Activated CD8-positive, alpha-beta T cell treated with anti-CD3 and anti-CD28 coated beads for 36 hours (primary cell): ENCODE results near the gene CHRM5. TPM values are rescaled to one million over a fixed set of nuclear protein-coding genes. Genes with fewer than 3 reads are reported as not detected.

Experiments used
- ATAC-seq: fragments of 200-7000 bp; cut with Tn5 transposase; one replicate; pipeline ENCODE4 v1.10.0; 2021; ENCODE audit warnings: mild to moderate bottlenecking, moderate library complexity
- CTCF ChIA-PET: fragments of 350-600 bp; sonication (Branson Sonifier 250); formaldehyde crosslinking; loops from one replicate; lab custom pipeline; 2021; ENCODE audit warnings: antibody characterized with exemption; lab: Charles Lee
- POLR2A ChIA-PET: fragments of 350-600 bp; sonication (Branson Sonifier 250); formaldehyde crosslinking; loops from one replicate; lab custom pipeline; 2021; ENCODE audit warnings: antibody characterized with exemption; lab: Charles Lee
- DNase-seq: peaks from one replicate; pipeline ENCODE4 v3.0.0-alpha.2; 2020
- H3K27ac Mint-ChIP-seq: one replicate; pipeline ENCODE4 v1.8.0; 2021; ENCODE audit warnings: mild to moderate bottlenecking, mixed read lengths
- H3K27me3 Mint-ChIP-seq: one replicate; pipeline ENCODE4 v1.8.0; 2021; ENCODE audit warnings: mixed read lengths
- H3K36me3 Mint-ChIP-seq: one replicate; pipeline ENCODE4 v1.8.0; 2021; ENCODE audit warnings: low read depth, mixed read lengths
- H3K4me1 Mint-ChIP-seq: one replicate; pipeline ENCODE4 v1.8.0; 2021; ENCODE audit warnings: low read depth, mixed read lengths
- H3K4me3 Mint-ChIP-seq: one replicate; pipeline ENCODE4 v1.8.0; 2021; ENCODE audit warnings: mild to moderate bottlenecking, moderate library complexity, mixed read lengths
- H3K9me3 Mint-ChIP-seq: one replicate; pipeline ENCODE4 v1.8.0; 2021; ENCODE audit warnings: mixed read lengths
- CTCF ChIP-seq: fragments of 200-600 bp; IDR thresholded peaks from one replicate; pipeline ENCODE4 v1.8.0; 2022; ENCODE audit warnings: antibody characterized with exemption, mild to moderate bottlenecking
- intact Hi-C: fragments of 100-400 bp; cut with micrococcal nuclease; formaldehyde crosslinking; loops from one replicate; pipeline ENCODE4 v1.10.0; 2022
- total RNA-seq, 2 experiments: library from RNA; stranded (reverse); gene quantifications; one replicate each; pipeline ENCODE4 v1.2.3, GENCODE V29; 2021

The CHRM5 gene
- total RNA-seq, 2 experiments from 2014 or later, result not detected

GRCh38 chr15:34054081-34054707 lies 85.9 kb downstream of the CHRM5 start:
- Mint-ChIP-seq H3K9me3 (peaks cover 22% of the 10 kb centered on the region), H3K27me3 (no peaks in the 10 kb centered on the region), H3K27ac (no peak overlapping the region), H3K4me3 (no peak overlapping the region), H3K4me1 (no peaks in the 10 kb centered on the region), H3K36me3 (peaks cover 18% of the 10 kb centered on the region)
- ATAC-seq, result no peak
- no peak for TF ChIP-seq CTCF
- ChIA-PET POLR2A (no interaction called here), CTCF (no interaction called here)
- intact Hi-C loops, result no loop called here
- DNase-seq, result no peak

- no peak overlapping the region for H3K27ac Mint-ChIP-seq
- no peaks in the 10 kb centered on the region for H3K4me1 Mint-ChIP-seq
- no peak overlapping the region for H3K4me3 Mint-ChIP-seq
- no peak for ATAC-seq
- no peak for DNase-seq
- POLR2A ChIA-PET, result interaction anchor here (0.6 kb wide), 1 partner anchor 158 kb away, joined by 3 read pairs; no protein-coding TSS in a partner anchor
- peaks cover 8% of the 10 kb centered on the region for H3K9me3 Mint-ChIP-seq
- H3K27me3 Mint-ChIP-seq, result no peaks in the 10 kb centered on the region
- CTCF ChIA-PET, result no interaction called here
- no peak for TF ChIP-seq CTCF
- intact Hi-C loops, result no loop called here
- H3K36me3 Mint-ChIP-seq, result peaks cover 6% of the 10 kb centered on the region
Observed at GRCh38 chr15:34055868-34056595, 87.7 kb downstream of the CHRM5 start.

- ATAC-seq, result no peak
Observed at GRCh38 chr15:34056911-34057310, 88.6 kb downstream of the CHRM5 start.

GRCh38 chr15:34059476-34059875 lies 91.2 kb downstream of the CHRM5 start:
- ChIA-PET POLR2A (no interaction called here), CTCF (interaction anchor here (0.6 to 1.1 kb wide), 3 partner anchors 9 to 150 kb away, joined by 3 to 5 read pairs (median 4); partner anchors contain the start of gene KATNBL1)
- DNase-seq, result no peak
- Mint-ChIP-seq H3K4me3 (no peak overlapping the region), H3K27me3 (no peaks in the 10 kb centered on the region), H3K9me3 (no peaks in the 10 kb centered on the region), H3K27ac (no peak overlapping the region), H3K36me3 (no peaks in the 10 kb centered on the region), H3K4me1 (peaks cover 3% of the 10 kb centered on the region)
- no peak for ATAC-seq
- intact Hi-C loops, result no loop called here
- no peak for TF ChIP-seq CTCF

More at GRCh38 chr15:34056911-34057310, 88.6 kb downstream of the CHRM5 start:
- DNase-seq, result no peak
- ChIA-PET CTCF (interaction anchor here (0.9 to 1.5 kb wide), 2 partner anchors 152 to 154 kb away, joined by 3 to 7 read pairs; partner anchors contain the start of gene KATNBL1), POLR2A (no interaction called here)
- no peak for TF ChIP-seq CTCF
- Mint-ChIP-seq H3K36me3 (no peaks in the 10 kb centered on the region), H3K4me1 (peaks cover 2% of the 10 kb centered on the region), H3K4me3 (no peak overlapping the region), H3K9me3 (peaks cover 2% of the 10 kb centered on the region), H3K27me3 (no peaks in the 10 kb centered on the region), H3K27ac (no peak overlapping the region)
- intact Hi-C loops, result no loop called here

- POLR2A ChIA-PET, result no interaction called here
- H3K4me3 Mint-ChIP-seq, result no peak overlapping the region
- intact Hi-C loops, result loop anchor here (10.0 kb wide), 2 partner anchors 525 to 865 kb away; partner anchors contain the start of gene GOLGA8B
Observed at GRCh38 chr15:34059946-34060345, 91.6 kb downstream of the CHRM5 start.

More at GRCh38 chr15:34059946-34060345, 91.6 kb downstream of the CHRM5 start:
- Mint-ChIP-seq H3K4me1 (peaks cover 3% of the 10 kb centered on the region), H3K36me3 (no peaks in the 10 kb centered on the region), H3K27ac (no peak overlapping the region), H3K27me3 (no peaks in the 10 kb centered on the region), H3K9me3 (no peaks in the 10 kb centered on the region)
- CTCF ChIA-PET, result interaction anchor here (1.1 to 4.1 kb wide), 3 partner anchors 9 to 306 kb away, joined by 3 to 60 read pairs (median 5); partner anchors contain the start of gene KATNBL1
- no peak for TF ChIP-seq CTCF
- ATAC-seq, result no peak
- no peak for DNase-seq
